GM18502 (cell line): ENCODE measurements around the gene PURB.
"Not testable (repeated sequence)": the region's sequence is repeated elsewhere in the genome, so short reads cannot be mapped to it uniquely, and the experiment has no call there.

ENCODE experiments used
- ATAC-seq: cut with Tn5 transposase; IDR thresholded peaks from one replicate; pipeline ENCODE4 v1.9.1; 2021; ENCODE audit warnings: mild to moderate bottlenecking; ENCODE audit not compliant: unreplicated experiment, poor library complexity

The PURB gene

DNA sequence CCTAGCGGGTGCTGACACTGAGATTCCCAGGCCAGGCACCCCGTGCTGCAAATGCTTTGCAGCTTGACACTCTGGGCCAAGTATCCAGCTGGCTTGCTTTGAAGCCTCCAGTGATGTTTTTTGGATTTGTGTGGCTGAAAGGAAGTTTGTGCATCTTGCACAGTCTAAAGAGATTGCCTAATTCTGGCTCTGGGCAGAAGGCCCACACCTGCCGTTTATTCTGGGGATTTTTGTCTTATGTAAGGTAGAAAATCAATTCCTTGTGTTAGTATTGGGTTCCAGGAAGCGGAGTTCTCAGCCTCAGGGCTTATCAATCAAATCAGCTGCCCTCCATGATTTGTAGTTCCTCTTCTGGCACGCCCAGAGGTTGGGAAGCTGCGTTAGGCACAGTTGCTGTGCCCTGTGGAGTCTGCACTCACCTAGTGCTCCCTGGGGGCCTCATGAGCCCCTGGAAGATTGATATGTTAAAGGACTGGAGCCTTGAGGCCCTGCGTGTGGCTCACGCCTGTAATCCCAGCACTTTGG lies 8.4 kb upstream of the PURB start:
- no peak for ATAC-seq

DNA sequence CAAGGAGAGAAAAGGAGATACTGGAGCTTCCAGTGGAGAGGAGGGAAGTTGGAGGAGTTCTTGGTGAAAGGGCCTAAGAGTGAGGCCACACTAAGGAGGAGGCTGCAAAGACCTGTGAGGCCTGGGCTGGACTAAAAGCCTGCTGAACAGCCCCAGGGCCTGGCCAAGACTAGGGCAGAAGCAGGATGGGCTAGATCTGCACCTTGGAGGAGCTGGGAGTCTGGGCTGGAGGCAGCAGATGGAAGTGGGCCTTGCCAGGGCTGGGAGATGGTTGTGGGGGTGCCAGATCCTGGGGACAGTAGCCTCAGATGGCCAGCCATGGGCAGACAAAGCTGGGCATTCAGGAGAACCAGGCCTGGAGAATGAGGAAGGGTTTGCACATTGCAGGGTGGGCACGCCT lies 6.5 kb upstream of the PURB start:
- no peak for ATAC-seq

DNA sequence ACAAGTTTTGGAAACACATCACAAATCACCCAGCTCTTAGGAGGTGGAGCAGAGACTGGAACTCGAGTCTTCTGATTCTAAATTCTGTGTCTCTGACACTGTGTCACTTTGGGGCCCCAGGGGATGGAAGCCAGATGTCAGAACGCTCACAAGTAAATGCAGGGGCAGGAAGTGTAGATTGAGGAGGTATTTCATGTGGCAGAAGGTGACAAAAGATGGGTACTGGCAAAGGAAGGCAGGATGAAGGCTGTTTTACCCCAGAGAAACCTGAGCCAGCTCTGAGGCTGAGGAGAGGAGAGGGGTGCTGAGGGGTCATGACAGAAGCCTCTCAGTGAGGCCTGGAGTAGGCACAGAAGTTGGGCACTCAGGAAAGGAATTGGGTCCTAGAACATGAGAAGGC lies 6.0 kb upstream of the PURB start:
- ATAC-seq, result no peak

DNA sequence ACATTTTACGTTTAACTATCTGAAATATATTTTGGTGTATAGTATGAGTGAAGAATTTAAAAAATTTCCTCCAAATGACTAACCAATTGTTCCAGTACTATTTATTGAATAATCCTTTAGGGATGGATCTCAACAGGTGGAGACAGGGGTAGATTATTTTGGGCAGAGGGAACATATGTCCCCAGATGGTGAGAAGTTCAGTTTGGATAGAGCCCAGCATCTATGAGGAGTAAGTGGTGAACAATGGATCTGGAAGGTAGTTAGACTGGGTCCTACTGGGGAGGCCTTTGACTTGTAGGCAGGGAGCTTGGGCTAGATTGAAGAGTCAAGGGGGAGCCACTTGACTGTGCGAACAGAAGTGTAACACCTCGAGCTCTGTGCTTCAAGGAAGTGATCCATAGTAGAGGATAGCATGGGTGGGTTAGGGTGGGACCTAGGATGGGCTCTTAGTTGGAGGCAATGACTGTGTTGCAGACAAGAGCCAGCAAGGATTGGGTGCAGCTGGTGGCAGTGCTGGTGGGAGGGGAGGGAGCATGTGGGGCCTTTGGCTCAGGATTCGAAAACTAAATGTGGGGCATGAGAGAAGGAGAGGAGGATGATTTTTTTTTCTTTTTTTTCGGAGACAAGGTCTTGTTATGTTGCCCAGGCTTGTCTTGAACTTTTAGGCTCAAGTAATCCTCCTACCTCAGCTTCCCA lies 3.9 kb upstream of the PURB start:
- no peak for ATAC-seq

DNA sequence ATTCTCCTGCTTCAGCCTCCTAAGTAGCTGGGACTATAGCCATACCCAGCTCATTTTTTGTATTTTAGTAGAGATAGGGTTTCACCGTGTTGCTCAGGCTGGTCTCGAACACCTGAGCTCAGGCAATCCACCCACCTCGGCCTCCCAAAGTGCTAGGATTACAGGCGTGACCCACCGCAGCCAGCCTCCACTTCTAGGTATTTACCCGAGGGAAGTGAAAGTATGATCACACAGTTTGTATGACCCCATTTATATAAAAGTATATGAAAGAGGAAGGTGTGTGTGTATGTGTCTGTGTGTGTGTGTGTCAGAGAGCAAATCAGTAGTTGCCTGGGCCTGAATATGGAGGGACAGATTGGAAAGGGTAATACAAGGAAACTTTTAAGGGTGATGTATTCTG lies 2.0 kb upstream of the PURB start:
- ATAC-seq, result no peak

DNA sequence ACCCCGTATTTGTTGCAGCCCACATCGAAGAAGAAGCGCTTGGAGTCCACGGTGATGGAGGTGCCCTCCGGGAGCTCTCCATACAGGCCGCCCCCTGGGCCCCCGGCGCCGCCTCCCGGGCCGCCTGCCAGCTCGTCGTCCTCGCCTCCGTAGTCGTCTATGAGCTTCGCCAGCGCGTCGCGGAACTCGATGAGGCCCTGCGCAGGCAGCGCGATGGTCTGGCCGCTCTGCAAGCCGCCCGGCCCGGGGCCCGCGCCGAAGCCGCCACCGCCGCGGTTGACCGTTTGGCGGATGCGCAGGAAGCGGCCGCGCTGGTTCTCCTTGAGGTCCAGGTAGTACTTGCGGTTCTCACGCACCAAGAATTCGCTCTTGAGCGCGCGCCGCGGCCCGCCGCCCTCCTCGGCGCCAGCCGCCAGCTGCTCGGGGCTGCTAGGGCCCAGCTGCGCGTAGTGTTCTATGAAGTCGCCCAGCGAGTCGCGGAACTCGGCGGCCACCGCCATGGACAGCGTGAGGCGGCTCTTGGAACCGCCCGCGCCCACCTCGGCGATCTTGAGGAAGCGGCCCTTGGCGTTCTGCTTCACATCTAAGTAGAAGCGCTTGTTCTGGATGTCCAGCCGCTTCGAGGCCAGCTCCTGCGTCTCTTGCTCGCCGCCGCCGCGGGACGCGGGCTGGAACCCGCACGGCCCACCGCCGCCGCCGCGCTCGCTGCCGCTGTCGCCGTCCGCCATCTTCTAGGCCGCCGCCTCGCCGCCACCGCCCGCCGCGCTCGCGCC lies 523 bp downstream of the PURB start:
- ATAC-seq, result peak; percentile 23

DNA sequence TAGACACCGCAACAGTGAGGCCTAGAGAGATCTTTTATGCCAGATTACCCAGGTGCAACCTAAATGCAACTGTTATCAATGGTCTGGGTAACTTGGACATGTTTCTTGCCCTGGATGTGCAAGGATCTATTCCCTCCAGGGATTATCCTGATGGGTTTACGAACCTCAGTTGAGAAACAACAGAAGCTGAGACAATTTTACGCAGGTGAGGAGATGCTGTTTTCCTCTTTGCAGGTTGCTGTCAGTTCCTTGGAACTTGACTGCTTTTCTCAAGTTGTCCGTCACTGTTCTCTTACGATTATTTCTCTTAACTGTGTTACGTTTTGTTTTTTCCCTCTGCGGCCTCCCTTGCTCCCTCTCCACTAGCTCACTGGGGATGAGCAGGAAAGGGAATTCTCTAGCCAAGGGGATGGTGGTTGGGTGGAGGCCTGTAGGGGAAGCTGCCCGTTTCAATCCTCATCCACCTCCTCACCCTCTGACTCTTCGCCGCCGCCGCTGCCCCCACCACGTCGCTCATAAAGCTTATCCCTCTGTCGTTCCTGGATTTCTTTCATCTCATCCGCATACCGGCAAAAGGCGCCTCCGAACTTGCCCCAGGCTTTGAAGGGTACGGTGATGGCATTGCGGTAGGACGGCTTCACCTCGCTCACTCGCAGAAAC lies 1.2 kb downstream of the PURB start:
- no peak for ATAC-seq

DNA sequence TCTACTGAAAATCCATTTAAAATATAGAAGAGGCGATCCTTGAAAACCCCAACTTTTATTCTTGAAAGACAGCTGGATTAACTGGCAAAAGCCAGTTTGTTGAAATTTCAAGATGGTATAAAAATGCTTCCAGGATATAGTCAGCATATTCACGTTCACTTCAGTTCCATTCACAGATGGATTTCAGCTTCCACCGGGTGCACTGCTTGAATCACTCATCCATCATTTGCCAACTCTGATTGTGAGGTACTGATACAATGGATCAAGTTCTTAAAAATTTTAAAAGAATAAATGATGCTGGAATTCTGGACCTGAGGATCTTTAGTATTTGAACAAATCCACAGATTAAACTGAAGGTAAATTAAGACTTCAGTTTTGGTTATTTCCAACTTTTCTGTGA lies 2.4 kb downstream of the PURB start:
- ATAC-seq, result no peak

DNA sequence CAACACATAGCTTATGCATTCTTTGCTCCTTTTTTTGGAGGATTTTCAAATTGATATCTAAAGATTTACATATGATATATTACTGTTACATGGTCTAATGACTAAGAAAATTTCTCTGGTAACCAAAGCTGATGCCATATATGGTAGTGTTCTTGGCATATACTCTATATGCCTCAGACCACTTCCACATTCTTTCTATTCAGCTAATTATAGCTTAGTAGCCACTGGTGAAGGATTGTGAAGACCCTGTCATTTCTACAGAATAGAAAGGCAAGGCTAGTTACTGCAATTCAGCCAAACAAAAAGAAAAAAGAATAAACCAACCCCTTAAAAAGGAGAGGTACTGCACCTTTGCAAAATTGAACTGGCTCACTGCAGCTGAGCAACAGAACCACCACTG lies 3.7 kb downstream of the PURB start:
- ATAC-seq, result no peak

DNA sequence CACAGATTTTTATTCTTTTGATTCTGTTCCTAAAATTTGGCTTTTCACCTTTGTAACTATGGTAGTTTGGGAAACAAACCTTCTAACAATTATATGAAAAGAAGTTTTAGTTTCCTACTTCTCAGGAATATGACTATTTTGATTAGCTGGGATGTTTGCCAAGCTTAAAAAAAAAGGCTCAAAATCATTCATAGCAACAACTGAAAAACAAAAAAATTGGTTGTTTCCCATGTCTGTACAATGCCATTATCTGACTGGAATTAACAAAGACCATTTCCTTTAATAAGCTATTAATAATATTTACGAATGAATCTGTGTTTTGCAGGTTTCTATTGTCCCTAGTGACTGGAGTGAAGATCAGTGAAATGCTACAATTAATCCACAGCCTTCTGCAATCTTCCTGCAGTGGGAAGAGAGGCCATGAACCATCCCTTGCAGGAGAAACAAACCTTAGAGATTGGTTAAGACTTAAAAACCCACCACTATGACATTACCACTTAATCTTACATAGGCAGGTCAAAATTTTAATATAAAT lies 4.2 kb downstream of the PURB start:
- no peak for ATAC-seq

DNA sequence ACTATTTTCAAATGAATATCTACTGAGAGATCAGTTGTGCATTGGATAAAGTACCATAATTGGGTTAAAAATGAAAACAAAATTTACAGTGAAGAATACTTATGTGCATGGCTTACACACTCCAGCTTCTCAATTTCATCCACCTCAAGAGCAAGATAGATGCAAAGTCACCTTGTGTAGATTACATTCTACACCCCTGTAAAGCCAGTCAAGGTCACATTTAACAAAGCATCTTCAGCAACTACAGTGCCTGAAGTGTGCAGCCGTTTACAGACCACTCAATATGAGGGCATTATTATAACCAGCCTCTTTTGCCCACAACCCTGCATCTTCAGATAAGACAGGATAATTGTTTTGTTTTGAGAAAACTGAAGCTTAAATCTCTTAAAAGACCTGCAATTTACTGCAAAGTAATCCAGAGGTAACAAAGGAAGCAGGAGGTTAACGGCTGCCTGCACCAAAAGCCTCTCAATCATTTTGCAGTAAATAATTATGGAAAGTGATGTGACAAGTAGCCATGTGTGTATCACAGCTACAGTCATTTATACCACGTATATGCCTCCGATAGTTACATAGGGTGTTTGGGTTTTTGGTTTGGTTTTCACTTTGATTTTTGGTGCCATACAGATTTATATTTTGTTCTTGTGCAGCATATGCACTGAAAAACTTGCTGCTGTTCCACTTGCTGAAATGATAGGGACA lies 4.9 kb downstream of the PURB start:
- no peak for ATAC-seq

DNA sequence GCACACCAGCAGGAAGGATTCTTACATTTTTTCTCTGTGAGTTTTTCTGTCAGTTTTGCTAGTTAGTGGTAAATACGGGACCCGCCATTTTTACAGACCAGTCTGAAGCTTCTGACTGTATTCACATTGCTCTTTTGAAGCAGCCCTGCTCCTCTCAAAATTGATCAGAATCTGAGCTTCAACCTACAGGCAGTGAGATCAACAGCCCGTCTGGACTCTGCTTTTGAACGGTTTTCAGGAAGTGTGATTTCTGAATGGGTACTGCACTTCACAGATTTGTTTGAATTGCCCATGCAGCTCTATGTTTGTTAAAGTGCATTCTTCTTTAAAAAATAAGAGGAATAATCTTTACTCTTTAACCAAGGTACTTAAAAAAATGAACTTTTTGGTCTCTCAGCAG lies 8.9 kb downstream of the PURB start:
- ATAC-seq, result no peak

DNA sequence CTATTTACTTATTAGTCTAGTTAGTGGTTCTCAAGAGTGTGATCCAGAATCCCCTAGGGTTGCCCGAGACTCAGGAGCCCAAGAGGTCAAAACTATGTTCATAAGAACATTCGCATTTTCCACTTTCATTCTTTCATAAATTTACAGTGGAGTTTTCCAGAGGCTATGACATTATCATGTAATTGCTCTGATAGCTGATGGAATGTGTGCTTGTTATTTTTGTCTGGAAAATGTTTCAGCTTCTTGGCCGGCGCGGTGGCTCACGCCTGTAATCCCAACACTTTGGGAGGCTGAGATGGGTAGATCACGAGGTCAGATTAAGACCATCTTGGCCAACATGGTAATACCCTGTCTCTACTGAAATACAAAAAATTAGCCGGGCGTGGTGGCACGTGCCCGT lies 10.1 kb downstream of the PURB start:
- ATAC-seq, result no peak

DNA sequence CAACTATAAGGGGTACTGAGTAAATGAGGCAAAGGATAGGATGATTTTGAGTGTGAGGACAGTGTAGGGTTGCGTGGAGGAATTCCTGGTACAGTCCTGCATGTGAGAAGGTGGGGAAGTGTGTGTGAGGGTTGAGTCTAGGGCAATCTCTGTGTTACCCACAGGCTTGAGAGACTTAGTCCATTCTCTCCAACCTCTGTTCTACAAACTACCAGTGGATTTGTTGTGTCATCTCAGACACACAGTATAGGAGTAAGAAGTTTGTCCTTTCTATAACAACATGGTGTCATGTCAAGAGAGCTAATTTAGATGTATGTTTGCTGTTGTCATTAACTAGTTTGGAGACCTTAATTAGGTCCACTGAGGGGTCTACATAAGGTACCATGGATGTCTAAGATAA lies 12.5 kb downstream of the PURB start:
- no peak for ATAC-seq

DNA sequence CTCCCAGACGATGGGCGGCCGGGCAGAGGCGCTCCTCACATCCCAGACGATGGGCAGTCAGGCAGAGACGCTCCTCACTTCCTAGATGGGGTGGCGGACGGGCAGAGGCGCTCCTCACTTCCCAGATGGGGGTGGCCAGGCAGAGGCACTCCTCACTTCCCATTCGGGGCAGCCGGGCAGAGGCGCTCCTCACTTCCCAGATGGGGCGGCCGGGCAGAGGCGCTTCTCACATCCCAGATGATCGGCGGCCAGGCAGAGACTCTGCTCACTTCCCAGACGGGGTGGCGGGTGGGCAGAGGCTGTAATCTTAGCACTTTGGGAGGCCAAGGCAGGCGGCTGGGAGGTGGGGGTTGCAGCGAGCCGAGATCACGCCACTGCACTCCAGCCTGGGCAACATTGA lies 13.4 kb downstream of the PURB start:
- ATAC-seq, result not testable (repeated sequence)

DNA sequence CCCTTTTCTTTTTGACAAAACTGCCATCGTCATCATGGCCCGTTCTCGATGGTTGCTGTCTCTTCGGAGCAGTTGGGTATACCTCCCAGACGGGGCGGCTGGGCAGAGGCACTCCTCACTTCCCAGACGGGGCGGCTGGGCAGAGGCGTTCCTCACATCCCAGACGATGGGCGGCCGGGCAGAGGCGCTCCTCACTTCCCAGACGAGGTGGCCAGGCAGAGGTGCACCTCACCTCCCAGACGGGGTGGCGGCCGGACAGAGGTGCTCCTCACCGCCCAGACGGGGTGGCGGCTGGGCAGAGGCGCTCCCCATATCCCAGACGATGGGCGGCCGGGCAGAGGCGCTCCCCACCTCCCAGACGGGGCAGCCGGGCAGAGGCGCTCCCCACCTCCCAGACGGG lies 14.6 kb downstream of the PURB start:
- not testable (repeated sequence) for ATAC-seq

DNA sequence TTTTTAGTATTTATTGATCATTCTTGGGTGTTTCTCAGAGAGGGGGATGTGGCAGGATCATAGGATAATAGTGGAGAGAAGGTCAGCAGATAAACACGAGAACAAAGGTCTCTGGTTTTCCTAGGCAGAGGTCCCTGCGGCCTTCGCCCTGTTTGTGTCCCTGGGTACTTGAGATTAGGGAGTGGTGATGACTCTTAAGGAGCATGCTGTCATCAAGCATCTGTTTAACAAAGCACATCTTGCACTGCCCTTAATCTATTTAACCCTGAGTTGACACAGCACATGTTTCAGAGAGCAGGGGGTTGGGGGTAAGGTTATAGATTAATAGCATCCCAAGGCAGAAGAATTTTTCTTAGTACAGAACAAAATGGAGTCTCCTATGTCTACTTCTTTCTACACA lies 15.0 kb downstream of the PURB start:
- not testable (repeated sequence) for ATAC-seq

DNA sequence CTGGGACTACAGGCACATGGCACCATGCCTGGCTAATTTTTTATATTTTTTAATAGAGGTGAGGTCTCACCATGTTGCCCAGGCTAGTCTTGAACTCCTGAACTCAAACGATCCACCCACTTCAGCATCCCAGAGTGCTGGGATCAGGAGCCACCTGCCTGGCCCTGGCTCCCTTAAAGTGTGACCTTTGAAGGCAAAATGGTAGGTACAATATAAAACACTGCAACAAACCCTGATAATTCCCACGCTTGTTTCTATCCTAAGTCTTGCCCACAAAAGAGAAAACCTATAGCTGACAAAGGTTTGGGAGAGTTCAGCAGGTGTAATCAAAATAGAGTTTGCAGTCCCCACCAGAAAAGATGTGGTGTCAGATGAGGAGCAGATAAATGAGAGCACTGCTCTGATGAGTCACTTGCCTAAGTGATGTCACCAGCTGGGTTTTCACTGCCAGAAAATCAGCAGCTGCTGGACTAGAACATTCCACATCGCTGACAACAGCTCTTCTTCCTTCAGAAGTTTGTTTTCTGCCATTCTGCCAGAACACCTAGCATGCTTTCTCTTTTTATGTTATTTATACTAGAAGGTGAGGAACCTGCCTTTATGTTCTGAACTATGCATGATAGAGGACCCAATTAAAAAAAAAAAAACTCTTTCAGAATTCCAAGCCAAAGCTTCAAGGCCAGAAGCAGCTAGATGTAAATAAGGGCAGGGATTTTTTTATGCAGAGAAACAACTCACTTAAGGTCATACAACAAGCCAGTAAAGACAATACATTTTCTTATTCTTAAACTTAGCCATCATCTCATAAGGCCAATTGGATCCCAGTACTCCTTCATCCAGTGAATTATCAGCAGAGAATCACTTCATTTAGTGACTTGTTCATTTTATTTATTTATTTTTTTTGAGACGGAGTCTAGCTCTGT lies 18.0 kb downstream of the PURB start:
- ATAC-seq, result no peak

DNA sequence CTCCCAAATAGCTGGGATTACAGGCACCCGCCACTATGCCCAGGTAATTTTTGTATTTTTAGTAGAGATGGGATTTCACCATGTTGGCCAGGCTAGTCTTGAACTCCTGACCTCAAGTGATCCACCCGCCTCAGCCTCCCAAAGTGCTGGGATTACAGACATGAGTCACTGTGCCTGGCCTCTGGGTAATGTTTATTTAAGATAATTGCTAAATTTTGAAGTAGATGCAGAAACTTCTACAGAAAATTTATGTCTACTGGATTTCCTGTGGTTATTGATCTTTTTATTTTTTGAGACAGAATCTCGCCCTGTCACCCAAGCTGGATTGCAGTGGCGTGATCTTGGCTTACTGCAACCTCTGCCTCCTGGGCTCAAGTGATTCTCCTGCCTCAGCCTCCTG lies 23.4 kb downstream of the PURB start:
- not testable (repeated sequence) for ATAC-seq
